Measurements from ENCODE around the gene IPO11. TPM values are rescaled to one million over a fixed set of nuclear protein-coding genes. Genes with fewer than 3 reads are reported as not detected.
A peak's percentile ranks its signal among the peaks of the same experiment; 100 is the strongest.

The IPO11 gene
- total RNA-seq, 4 donors from 2014 or later: 20.8 to 48.2 (median 23.6) TPM

GRCh38 chr5:62577488-62577887 lies 164.9 kb downstream of the IPO11 start:
- ATAC-seq (ENCODE audit: low FRiP score) (no peak), DNase-seq (ENCODE audit: low spot score) (no peak)
- no peak for TF ChIP-seq CTCF (IDR thresholded peaks at IDR 0.05)

GRCh38 chr5:62578540-62578939 lies 166.0 kb downstream of the IPO11 start, which contains the start of gene LRRC70:
TSS of gene LRRC70 (plus strand) at chr5:62578819. CDS start at chr5:62579439, 620 bp downstream.
- ATAC-seq (ENCODE audit: low FRiP score) (no peak), DNase-seq (ENCODE audit: low spot score) (no peak)
- TF ChIP-seq CTCF (IDR thresholded peaks at IDR 0.05): no peak

GRCh38 chr5:62579761-62580160 lies 167.2 kb downstream of the IPO11 start:
- no peak for ATAC-seq (ENCODE audit: low FRiP score)
- no peak for TF ChIP-seq CTCF (IDR thresholded peaks at IDR 0.05)
- DNase-seq (ENCODE audit: low spot score): no peak

GRCh38 chr5:62581836-62582597 lies 169.5 kb downstream of the IPO11 start:
- TF ChIP-seq CTCF (IDR thresholded peaks at IDR 0.05): no peak
- ATAC-seq (ENCODE audit: low FRiP score) (no peak), DNase-seq (ENCODE audit: low spot score) (no peak)

GRCh38 chr5:62584391-62584790 lies 171.8 kb downstream of the IPO11 start:
- ATAC-seq (ENCODE audit: low FRiP score): no peak
- DNase-seq (ENCODE audit: low spot score): no peak
- TF ChIP-seq CTCF (IDR thresholded peaks at IDR 0.05): no peak

GRCh38 chr5:62585306-62585705 lies 172.7 kb downstream of the IPO11 start:
- no peak for TF ChIP-seq CTCF (IDR thresholded peaks at IDR 0.05)
- DNase-seq (ENCODE audit: low spot score): no peak
- no peak for ATAC-seq (ENCODE audit: low FRiP score)

- TF ChIP-seq CTCF (IDR thresholded peaks at IDR 0.05): no peak
- DNase-seq (ENCODE audit: low spot score): no peak
- ATAC-seq (ENCODE audit: low FRiP score): peak; percentile 62
Measured at GRCh38 chr5:62585751-62586150, 173.2 kb downstream of the IPO11 start.
